Pancreas (tissue), 10 donors: Measurements from ENCODE around the gene PAX7. TPM values are rescaled to one million over a fixed set of nuclear protein-coding genes. Genes with fewer than 3 reads are reported as not detected.

ENCODE experiments used
- ATAC-seq, 4 donors: fragments of 200-7000 bp; cut with Tn5 transposase; one replicate each; pipeline versions ENCODE4 v1.8.0 to v1.9.1; 2020; ENCODE audit warnings: mild to moderate bottlenecking in 4 of 4, moderate library complexity in 4 of 4
- DNase-seq, 6 donors: peaks; one replicate each; pipeline ENCODE4 v3.0.0-alpha.2; 2020
- FAIRE-seq: peaks from 2 replicates; lab custom pipeline; 2012; peaks lifted over from hg19 to GRCh38; lab: Jason Lieb, UNC
- H3K27ac ChIP-seq, 4 donors: fragments of 200-600 bp; sonication (generic); 1 replicate in 3 of 4; 2 replicates in 1 of 4; pipeline versions ENCODE4 v1.5.0 to v1.8.0; 2020
- H3K27me3 ChIP-seq, 4 donors: fragments of 200-600 bp; one replicate each; pipeline ENCODE4 v1.8.0; 2021
- H3K36me3 ChIP-seq, 3 donors: fragments of 200-600 bp; sonication (generic) in 1 of 3; one replicate each; pipeline versions ENCODE4 v1.5.0 to v1.8.0; 2020 to 2021
- H3K4me1 ChIP-seq, 3 donors: fragments of 200-600 bp; one replicate each; pipeline ENCODE4 v1.8.0; 2021
- H3K4me3 ChIP-seq, 4 donors: fragments of 200-600 bp; sonication (generic) in 2 of 4; one replicate each; pipeline versions ENCODE4 v1.5.0 to v1.8.0; 2020 to 2021
- H3K9me3 ChIP-seq, 4 donors: fragments of 200-600 bp; one replicate each; pipeline ENCODE4 v1.8.0; 2021
- WGBS, 2 donors: extraction: QIAGEN DNeasy Blood & Tissue Kit; methylation state at CpG; one replicate each; pipeline ENCODE4 v1.1.7; 2013; 5-methylcytosine and 5-hydroxymethylcytosine counted together
- intact Hi-C, 3 donors: fragments of 100-400 bp; cut with DNase I; formaldehyde crosslinking; loops; one replicate each; pipeline versions ENCODE4 v1.11.1 to v1.14.2; 2022
- polyA plus RNA-seq, 2 donors: library from polyadenylated mRNA; stranded (reverse); fragments of 200-250 nt; gene quantifications; one replicate each; pipeline ENCODE4 v1.2.3, GENCODE V29; 2013
- total RNA-seq, 6 donors: library from RNA; stranded (reverse); fragmentation: NEBNext Ultra II Directional in 4 of 6; extraction: Animal tissue kit (Norgen Biotek cat#: 25700) in 4 of 6; gene quantifications; one replicate each; pipeline versions ENCODE4 v1.2.1 to v1.2.4, GENCODE V29; 2021 to 2023
- TF ChIP-seq, protein P1 (sequence below), 4 donors: fragments of 200-600 bp; sonication (generic) in 3 of 4; IDR thresholded peaks; one replicate each; pipeline versions ENCODE4 v1.5.0 to v1.8.0; 2021; ENCODE audit warnings: antibody characterized with exemption in 4 of 4
- donor health status: healthy with polysubstance abuse.
- donor health status: DM: no; HTN: no; CAD: no; lungs with moderate emphysema.
- donor health status: DM: no; HTN: no; CAD: no.
- donor health status: control.
- donor health status: control.
- donor health status: Bipolar disorder and iron deficiency.
- donor health status: DM: yes; HTN: yes; CAD: no.
- donor health status: DM: no; HTN: no; CAD: no.
- donor health status: DM: no; HTN: no; CAD: no.
- donor health status: DM: yes; HTN: yes; CAD: no.

The PAX7 gene
- total and polyA plus RNA-seq, 8 donors, result not detected

DNA sequence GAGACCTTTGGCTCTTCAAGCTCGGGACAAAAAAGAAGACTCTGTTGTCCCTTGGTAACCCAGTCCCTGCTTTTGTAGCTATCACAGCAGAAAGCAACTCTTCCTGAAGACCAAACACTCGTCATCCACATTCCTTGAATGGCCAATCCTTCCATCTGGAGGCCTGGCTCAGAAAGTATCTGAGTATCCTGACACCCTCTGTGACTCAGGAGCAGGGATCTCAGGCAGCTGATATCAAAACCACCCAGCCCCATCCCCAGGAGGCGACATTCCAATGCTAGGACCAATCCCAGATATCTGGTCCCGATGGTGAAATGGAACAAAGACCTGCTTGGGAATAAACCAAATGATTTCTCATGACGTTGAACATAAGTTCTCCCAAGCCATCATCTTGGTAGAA is 116.3 kb downstream of the PAX7 start:
- 47 to 56% methylated on average over 5 of the region's 5 CpGs for WGBS, 2 donors
- H3K27ac ChIP-seq, result no peak overlapping the region
- no peaks in the 10 kb centered on the region for H3K36me3 ChIP-seq
- ATAC-seq, result no peak
- intact Hi-C loops, result no loop called here
- TF ChIP-seq, protein P1, sequence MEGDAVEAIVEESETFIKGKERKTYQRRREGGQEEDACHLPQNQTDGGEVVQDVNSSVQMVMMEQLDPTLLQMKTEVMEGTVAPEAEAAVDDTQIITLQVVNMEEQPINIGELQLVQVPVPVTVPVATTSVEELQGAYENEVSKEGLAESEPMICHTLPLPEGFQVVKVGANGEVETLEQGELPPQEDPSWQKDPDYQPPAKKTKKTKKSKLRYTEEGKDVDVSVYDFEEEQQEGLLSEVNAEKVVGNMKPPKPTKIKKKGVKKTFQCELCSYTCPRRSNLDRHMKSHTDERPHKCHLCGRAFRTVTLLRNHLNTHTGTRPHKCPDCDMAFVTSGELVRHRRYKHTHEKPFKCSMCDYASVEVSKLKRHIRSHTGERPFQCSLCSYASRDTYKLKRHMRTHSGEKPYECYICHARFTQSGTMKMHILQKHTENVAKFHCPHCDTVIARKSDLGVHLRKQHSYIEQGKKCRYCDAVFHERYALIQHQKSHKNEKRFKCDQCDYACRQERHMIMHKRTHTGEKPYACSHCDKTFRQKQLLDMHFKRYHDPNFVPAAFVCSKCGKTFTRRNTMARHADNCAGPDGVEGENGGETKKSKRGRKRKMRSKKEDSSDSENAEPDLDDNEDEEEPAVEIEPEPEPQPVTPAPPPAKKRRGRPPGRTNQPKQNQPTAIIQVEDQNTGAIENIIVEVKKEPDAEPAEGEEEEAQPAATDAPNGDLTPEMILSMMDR (IDR thresholded peaks at IDR 0.05), result no peak
- H3K27me3 ChIP-seq, result peaks cover 0 to 6% (median 0%) of the 10 kb centered on the region in 4 donors
- H3K9me3 ChIP-seq, result no peaks in the 10 kb centered on the region
- no peak overlapping the region for H3K4me3 ChIP-seq
- no peak for DNase-seq
- no peak for FAIRE-seq
- H3K4me1 ChIP-seq, result no peaks in the 10 kb centered on the region

DNA sequence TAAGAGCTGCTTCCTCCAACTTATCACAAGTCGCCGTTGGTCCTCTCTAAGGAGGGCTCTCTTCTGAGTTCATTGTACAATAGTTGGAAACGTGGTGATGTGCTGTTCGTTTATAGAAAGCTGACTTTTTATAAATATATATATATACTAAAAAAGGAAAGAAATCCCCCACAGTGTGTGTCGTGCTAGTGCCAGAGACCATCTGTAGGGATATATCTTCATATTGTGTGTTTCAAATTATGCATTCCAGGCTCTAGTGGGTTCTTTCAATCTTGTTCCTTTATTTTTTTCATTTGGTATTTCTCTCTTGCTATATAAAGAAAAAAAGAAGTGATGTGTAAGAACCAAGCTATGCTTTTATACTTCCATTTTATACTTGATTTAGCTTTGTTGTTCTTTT is 117.0 kb downstream of the PAX7 start:
- Histone ChIP-seq H3K27ac (no peak overlapping the region), H3K4me3 (no peak overlapping the region), H3K4me1 (no peaks in the 10 kb centered on the region), H3K27me3 (peaks cover 0 to 6% (median 0%) of the 10 kb centered on the region in 4 donors), H3K36me3 (no peaks in the 10 kb centered on the region), H3K9me3 (no peaks in the 10 kb centered on the region)
- ATAC-seq, result no peak
- WGBS, 2 donors, result 55 to 62% methylated on average over 5 of the region's 5 CpGs
- no peak for DNase-seq
- intact Hi-C loops, result no loop called here
- FAIRE-seq, result no peak
- TF ChIP-seq, protein P1 (IDR thresholded peaks at IDR 0.05), result no peak

DNA sequence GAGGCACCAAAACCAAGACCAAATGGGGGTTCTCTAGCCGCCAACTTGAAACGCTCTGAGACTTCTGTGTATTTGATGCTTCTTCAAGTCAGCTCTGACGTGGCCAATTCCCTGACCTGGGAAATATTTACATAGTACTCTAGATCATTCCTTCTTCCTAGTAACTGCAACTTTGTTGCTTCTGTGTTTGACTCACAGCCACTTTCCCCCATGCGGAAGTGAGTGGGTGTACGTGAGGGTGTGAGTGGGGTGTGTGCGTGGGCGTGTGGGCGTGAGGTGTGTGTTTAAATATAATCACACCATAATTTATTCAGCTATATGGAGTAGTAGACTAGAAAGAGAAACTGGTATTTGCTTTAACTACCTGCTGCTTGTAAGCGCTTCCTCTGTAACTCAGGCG is 117.8 kb downstream of the PAX7 start:
- H3K4me1 ChIP-seq, result no peaks in the 10 kb centered on the region
- H3K36me3 ChIP-seq, result no peaks in the 10 kb centered on the region
- ATAC-seq, result no peak
- no peak for DNase-seq
- H3K9me3 ChIP-seq, result no peaks in the 10 kb centered on the region
- H3K27ac ChIP-seq, result no peak overlapping the region
- TF ChIP-seq, protein P1 (IDR thresholded peaks at IDR 0.05), result no peak
- peaks cover 0 to 6% (median 0%) of the 10 kb centered on the region in 4 donors for H3K27me3 ChIP-seq
- intact Hi-C loops, result no loop called here
- no peak overlapping the region for H3K4me3 ChIP-seq
- no peak for FAIRE-seq
- 40 to 45% methylated on average over 10 of the region's 10 CpGs for WGBS, 2 donors

DNA sequence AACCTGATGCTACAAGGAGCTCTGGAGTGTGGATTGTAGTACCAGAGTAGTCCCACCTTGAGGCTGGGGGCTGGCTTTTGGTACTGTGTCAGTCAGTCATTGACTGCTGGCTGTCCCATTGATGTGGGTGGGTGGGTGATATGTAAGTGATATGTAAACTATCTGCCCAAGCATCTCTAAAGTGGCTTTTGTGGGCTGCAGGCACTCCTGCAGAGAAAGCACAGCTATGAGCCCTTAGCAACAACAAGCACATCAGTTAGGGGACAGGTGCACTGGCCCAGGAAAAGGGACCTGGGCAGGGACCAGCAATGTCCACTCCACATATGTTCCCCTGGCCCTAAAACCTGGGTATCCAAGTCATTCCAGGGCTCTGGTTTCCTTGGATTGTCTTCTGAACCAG is 118.9 kb downstream of the PAX7 start:
- DNase-seq (no peak), ATAC-seq (no peak), FAIRE-seq (no peak)
- Histone ChIP-seq H3K4me1 (no peaks in the 10 kb centered on the region), H3K36me3 (no peaks in the 10 kb centered on the region), H3K4me3 (no peak overlapping the region), H3K9me3 (no peaks in the 10 kb centered on the region), H3K27me3 (peaks cover 0 to 6% (median 0%) of the 10 kb centered on the region in 4 donors), H3K27ac (no peak overlapping the region)
- TF ChIP-seq, protein P1 (IDR thresholded peaks at IDR 0.05), result no peak
- intact Hi-C loops, result no loop called here

DNA sequence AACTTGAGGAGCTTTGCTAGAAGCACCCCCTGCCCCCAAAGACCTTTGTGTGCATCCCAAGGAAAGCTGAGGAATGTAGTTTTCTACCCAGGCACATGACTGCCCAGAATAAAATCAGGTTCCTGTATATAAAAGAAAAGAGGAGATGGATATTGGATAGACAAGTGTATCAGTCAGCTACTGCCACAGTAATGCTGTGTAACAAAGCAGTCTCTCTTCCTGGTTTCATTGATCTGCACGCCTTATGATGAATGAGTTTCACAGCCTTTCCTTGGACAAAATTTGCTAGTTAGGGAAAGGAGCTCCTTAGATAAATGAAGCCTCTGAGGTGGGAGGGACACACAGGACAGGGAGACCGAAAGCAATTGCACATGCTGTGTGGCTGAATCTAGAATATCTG is 120.0 kb downstream of the PAX7 start:
- FAIRE-seq, result no peak
- Histone ChIP-seq H3K4me3 (no peak overlapping the region), H3K9me3 (no peaks in the 10 kb centered on the region), H3K36me3 (no peaks in the 10 kb centered on the region), H3K27ac (no peak overlapping the region), H3K4me1 (no peaks in the 10 kb centered on the region), H3K27me3 (peaks cover 0 to 6% (median 0%) of the 10 kb centered on the region in 4 donors)
- no peak for DNase-seq
- WGBS, 2 donors, result 56 to 70% methylated on average over 2 of the region's 2 CpGs
- intact Hi-C loops, result no loop called here
- TF ChIP-seq, protein P1 (IDR thresholded peaks at IDR 0.05), result no peak
- no peak for ATAC-seq
